GM18498 (cell line): ENCODE measurements around the gene RPP38.

ENCODE experiments used
- ATAC-seq: cut with Tn5 transposase; IDR thresholded peaks from one replicate; pipeline ENCODE4 v1.9.1; 2021; ENCODE audit warnings: mild to moderate bottlenecking, moderate library complexity; ENCODE audit not compliant: unreplicated experiment

The RPP38 gene, protein sequence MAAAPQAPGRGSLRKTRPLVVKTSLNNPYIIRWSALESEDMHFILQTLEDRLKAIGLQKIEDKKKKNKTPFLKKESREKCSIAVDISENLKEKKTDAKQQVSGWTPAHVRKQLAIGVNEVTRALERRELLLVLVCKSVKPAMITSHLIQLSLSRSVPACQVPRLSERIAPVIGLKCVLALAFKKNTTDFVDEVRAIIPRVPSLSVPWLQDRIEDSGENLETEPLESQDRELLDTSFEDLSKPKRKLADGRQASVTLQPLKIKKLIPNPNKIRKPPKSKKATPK

DNA sequence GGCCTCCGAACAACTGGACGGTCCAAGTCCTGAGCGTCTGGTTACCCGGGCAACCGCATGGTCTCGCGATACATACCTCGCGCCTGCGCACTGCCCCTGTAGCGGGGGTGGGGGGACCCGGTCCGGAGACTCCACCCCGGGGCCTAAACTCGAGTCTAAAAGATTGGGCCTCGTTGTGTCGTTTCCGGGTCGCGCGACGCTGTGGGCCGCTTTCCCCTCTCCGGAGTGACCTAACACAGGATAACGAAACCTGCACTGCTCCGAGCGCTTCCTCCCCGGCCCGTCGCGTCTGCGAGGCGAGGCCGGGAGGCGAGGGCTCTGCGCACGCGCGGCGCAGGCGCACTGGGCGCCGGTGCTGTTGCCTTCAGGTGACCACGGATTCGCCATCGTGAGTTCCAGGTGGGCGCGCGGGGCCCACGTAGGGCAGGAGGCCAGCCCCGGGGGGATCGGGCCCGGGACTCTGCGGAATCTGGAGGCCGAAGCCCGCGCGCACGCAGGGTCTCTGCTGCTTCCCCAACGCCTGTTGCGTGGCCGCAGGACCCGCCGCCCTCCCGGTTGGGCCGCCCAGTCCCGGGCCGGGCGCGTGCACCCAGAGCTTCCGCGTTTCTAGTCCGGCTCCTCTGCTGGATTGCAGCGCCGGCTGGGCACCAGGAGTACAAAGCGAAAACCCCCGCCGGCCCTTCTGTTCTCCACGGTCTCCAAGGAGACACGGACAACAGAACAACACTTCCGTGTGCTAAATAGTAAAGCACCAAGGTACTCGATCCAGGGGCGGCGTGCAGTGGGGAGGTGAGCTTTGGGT, at the start of gene RPP38:
TSS of gene RPP38 (plus strand) at position 345 of the 802 bp plus-strand sequence. CDS start 5,960 bp downstream, outside the sequence.
- peak; percentile 87 for ATAC-seq

DNA sequence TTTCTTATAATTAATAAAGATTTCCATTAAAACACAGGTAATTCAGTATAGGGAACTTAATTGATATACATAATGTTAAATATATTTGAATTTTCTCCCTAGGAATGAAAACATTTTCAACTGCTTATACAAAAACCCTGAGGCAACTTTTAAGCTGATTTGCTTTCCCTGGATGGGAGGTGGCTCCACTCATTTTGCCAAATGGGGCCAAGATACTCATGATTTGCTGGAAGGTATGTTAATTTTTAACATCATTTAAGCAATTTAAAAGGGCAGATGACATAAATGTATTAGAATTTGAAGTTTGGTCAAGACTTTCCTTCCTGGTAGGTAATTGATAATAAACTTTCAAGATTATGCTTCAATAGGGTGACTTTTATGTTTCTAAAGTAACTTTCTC, 47.6 kb upstream of the RPP38 start:
- ATAC-seq: no peak

DNA sequence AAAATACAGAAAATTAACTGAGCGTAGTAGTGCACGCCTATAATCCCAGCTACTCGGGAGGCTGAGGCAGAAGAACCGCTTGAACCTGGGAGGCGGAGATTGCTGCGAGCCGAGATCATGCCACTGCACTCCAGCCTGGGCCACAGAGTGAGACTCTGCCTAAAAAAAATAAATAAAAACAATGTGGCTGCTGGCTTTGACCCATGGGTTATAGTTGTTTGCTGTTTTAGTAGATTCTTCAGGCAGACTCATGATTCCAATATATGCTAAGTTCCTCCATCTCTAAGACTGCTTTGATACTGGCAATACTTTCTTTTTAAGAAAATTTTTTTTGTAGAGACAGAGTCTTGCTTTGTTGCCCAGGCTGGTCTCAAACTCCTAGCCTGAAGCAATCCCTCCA, 45.0 kb upstream of the RPP38 start:
- no peak for ATAC-seq

DNA sequence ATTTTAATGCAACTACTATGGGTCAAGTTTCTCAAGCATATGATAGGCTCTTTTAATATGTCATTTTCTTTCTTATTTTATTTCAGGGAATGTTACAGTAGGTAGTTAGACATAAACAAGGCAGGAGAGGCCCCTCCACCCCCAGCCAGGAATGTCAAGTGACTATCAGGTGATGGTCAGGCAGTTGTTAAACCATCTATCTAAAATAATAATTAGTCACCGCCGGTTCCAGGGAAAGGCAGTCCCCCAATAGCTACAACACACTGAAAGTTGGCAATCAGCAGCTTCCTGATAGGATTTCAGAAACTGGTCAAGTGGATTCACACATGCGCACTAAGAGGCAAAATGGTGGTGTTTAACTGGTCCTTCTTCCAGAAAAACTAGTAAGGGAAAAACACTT, 44.1 kb upstream of the RPP38 start:
- ATAC-seq: no peak

DNA sequence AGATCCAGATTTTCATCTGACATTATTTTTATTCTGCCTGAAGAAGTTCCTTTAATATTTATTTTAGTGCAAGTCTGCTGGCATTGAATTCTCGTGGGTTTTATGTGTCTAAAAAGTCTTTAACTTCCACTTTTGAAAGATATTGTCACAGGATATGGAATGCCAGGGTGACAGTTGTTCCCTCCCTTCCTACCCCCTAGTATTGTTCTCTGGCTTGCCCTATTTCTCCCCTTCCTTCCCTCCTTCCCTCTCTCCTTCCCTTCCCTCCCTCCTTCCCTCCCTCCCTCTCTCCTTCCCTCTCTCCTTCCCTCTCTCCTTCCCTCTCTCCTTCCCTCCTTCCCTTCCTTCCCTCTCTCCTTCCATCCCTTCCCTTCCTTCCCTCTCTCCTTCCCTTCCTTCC, 38.5 kb upstream of the RPP38 start:
- no peak for ATAC-seq

DNA sequence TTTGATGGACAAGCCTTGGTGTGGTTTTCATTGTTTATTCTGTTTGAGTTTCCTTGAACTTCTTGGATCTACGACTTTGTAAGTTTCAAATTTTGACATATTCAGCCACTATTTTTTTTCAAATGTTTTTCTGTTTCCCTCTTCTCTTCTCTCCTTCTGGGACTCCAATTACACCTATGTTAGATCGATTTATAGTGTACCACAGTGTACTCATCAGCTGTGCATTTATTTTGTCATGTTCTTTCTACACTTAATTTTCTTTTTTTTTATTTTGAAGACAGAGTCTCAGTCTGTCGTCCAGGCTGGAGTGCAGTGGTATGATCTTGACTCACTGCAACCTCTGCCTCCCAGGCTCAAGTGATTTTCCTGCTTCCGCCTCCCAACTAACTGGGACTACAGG, 37.2 kb upstream of the RPP38 start:
- ATAC-seq: no peak

DNA sequence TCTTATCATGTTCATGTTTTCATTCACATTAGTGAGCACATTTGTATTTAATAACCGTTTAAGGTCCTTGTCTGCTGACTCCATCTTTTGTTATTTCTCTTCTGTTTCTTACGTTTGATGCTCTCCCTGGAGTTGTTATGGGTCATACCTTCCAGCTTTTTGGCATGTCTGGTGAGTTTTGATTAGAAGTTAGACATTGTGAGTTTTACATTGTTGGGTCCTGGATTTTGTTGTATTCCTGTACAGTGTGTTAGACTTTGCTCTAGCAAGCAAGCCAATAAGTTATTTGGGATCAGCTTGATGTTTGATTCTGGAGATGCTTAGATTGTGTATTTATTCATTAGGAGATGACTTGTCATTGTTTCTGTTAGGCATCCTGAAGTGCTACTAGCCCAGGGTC, 36.5 kb upstream of the RPP38 start:
- no peak for ATAC-seq

DNA sequence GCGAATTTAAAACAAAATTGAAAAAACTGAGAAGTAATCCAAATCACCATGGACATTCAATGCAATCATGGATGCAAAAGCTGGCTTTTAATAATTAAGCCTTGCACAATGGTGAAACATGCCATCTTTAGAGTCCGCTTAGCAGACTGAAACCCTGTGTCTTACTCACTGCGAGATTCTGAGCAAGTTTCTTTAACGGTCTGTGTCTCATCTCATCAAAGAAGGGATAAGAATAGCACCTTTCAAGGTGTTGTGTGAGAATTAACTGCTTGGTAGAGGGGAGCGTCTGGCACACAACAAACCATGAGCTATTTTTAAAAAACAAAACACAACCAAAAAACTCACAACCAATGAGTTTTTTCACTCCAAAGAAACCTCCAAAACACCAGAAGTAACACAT, 30.0 kb upstream of the RPP38 start:
- no peak for ATAC-seq

DNA sequence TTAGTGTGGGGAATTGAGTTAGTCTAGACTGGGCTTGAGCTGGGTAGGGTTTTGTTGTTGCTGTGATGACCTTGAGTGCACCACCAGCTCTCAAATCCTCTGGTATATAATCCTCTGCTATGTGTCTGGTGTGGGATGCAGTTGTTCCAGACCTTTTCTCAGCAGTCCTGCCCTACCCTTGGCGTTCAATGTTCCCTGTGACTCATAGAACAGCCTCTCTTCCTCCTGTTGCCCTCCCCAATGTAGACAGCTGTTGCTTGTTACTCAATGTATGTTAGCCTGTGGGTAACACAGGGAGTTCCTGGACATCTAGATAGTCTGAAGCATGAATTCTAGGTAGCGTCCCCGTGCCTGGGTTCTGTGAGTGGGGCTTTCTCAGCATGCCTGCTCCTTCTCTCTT, 28.4 kb upstream of the RPP38 start:
- no peak for ATAC-seq

DNA sequence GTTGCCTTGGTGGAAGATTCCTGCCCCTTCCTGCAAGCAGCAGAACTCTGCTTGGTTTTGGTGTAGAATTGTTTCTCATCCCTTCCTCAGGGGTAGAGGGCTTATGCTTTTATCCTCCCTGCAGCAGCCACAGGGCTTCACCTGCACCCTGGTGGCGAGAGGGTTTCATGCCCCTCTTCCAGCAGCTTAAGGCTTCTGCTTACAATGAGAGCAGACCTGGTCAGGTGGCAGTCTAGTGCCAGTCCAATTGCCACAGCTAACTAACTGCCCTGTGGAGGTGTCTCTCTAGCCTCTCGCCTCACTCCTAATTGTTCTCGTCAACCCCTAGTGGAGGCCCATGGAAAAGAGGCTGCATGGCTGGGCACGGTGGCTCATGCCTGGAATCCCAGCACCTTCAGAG, 27.9 kb upstream of the RPP38 start:
- no peak for ATAC-seq

DNA sequence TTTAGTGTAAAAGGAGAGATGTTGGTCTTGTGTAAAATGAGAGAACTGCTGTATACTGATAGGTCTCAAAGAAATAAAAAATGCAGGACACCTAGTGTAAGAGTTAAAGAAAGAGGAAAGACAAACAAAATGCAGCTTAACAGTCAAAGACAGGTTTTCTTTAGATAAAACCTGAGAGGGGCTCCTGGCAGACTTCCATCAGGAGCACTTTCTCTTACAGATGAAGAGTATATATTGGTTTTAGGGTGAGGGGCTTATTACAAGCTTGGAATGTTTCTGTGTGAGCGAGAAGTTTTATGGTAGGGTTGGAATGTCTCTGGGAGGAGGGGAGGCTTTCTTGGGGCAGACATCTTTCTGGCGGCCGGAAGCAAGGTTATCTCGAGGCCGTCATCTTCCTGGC, 24.8 kb upstream of the RPP38 start:
- ATAC-seq: no peak

DNA sequence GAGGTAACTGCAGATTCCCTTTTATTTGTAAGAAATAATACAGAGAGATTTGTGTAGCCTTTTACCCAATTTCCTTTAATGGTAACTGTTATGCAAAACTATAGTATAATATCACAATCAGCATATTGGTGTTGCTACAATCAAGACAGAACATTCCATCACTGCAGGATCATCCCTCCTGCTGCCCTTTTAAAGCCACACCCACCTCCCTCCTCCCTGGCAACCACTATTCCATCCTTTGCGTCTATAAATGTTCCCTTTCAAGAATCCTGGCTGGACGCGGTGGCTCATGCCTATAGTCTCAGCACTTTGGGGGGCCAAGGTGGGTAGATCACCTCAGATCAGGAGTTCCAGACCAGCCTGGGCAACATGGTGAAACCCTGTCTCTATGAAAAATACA, 21.7 kb upstream of the RPP38 start:
- no peak for ATAC-seq

DNA sequence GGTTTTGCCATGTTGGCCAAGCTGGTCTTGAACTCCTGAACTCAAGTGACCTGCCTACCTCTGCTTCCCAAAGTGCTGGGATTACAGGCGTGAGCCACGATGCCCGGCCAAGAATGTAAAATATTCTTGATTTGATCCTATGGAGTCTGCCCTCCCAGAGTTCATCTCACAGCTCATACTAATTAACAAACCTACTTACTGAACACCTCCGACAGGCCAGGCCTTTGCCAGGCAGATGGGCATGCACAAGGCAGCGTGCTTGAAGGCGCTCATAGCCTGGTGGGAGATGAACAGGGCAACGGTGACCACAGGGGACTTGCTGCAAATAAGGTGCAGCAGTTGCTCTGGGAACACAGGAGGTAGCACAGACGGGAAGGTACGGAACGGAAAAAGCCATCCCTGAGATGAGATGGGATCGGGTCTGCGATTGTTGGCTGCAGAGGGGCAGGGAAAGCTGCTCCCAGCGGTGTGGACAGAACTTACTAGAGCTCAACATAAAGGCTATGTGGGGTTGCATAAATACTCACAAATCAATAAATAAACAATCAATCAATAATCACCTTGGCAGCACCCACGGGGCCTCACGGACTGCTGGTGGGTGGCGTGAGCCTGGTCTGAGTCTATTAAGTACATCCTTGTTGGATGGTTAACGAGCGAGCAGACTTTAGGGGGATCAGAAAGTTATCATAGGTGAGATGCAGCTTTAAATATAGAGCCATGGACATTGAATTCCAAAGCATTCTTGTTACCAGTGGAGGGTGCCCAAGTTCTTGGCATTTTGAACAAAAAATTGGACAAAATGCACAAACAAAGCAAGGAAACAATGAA, 13.3 kb upstream of the RPP38 start:
- no peak for ATAC-seq

DNA sequence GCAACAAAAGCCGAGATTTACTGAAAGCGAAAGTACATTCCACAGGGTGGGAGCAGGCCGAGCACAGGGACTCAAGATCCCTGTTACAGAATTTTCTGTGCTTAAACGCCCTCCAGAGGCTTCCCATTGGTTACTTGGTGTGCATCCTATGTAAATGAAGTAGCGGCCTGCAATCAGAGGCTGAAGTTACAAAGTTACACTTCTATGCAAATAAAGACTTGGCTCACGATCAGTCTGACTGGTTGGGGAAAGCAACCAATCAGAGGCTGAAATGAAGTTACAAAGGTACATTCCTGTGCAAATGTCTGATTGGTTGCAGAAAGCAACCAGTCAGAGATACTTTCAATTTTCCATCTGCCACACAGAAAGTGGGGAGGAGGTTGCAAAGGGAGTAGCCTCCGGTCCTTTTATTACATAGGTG, 12.6 kb upstream of the RPP38 start:
- ATAC-seq: no peak

DNA sequence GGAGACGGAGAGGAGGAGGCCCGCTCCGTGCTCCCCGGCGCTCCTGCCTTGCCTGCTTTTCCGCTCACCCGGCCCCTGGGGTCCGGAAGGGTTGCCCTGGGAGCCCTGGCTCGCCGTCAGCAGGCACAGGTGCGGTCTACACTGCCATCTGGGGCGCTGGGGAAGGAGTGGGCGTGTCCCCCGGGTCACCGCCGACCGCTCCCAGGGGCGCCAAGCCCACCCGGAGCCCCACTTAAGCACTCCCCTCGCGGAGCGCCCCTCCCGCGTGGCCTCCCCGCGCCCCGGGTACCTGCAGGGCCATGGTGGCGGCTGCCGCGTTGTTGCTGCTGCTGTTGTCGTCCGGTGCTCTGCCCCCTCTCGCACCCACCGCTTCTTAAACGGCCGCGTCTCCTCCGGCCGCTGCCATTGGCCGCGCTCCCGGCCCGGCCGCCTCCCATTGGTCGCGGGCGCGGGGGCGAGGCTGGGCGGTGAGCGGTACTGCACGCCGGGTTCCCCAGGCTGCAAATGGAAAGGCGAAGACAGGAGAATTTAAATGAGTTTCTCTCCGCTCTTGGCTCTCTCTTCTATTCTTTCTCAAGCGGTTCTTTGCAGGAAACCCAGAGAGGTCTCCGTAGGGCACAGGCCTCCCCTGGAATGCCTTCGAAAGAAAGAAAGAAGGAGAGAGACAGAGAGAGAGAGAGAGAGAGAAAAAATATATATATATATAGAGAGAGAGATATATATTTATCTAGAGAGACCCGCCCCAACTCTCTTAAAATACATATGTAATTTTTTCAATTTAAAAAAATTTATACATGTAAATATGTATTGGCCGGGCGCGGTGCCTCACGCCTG, 8.5 kb upstream of the RPP38 start, which contains the start of gene ACBD7:
TSS of gene ACBD7 (minus strand) at position 349 of the 834 bp plus-strand sequence. CDS start at position 301, 48 bp downstream.
- peak; percentile 100 for ATAC-seq

DNA sequence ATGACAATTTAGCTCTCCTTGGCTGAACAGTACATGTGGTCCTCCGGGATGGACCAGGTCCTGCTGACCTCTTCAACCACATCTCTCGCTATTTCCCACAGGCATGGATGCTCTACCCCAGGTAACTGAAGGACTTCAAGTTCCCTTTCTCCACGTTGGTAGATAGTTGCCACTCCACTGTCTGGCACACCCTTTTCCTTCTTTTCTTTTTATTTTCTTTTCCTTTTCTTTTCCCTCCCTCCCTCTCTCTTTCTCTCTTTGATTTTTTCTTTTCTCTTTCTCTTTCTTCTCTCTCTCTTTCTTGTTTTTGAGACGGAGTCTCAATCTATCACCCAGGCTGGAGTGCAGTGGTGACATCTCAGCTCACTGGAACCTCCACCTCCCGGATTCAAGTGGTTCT, 5.7 kb upstream of the RPP38 start:
- ATAC-seq: no peak

DNA sequence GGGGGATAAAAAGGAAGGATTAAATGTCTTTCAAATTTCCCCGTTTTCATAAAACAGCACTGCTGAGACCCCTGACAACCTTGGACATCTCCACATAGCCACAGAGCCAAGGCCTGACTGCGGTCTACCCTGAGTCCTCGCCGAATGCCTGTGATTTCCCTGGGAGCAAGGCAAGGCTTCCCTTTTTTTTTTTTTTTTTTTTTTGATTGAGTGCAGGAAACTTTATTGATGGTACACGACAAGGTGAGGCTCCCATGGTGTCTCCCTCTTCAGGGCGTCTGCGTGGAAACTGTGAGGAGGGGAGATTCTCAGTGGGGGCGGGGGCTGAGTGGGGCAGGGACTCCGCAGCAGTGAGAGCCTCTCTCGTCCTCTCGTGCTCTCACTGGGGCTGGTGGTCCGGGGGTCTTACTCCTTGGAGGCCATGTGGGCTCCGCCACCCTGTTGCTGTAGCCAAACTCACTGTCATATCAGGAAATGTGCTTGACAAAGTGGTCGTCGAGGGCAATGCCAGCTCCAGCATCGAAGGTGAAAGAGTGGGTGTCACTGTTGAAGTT, 4.2 kb upstream of the RPP38 start:
- no peak for ATAC-seq

DNA sequence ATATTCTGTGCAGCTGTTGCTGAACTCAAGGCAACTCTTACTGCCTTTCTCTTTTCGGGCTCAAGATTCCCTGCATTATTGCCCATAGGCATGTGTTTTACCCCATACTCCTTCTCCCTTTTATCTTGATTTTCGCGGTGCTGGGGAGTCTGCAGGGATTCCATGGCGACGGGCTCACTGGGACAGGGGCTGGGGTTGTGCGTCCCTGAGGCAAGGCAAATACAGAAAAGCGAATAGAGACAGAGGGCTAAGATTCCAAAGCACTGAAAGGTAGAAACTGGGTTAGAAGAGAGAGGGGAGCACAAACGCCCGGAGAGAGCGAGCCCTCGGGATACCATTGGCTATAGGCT, 519 bp upstream of the RPP38 start:
- ATAC-seq: peak; percentile 16

DNA sequence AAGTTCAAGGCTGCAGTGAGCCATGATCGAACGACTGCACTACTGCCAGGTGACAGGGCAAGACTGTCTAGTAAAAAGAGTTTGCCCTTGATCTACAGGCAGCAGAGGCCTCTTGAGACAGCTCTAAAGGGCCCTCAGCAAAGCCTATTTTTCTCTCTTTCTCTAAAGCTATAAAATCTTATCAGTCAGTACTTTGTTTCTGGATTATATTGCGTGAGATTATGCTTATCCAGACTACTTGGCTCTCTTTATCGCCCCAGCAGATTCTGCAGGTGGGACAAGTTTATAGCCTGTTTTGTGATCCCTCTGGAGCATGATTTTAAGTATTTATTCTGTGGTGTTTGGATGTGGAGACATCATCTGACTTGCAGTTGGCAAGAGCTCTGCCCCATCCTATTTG, 2.7 kb downstream of the RPP38 start:
- ATAC-seq: no peak

DNA sequence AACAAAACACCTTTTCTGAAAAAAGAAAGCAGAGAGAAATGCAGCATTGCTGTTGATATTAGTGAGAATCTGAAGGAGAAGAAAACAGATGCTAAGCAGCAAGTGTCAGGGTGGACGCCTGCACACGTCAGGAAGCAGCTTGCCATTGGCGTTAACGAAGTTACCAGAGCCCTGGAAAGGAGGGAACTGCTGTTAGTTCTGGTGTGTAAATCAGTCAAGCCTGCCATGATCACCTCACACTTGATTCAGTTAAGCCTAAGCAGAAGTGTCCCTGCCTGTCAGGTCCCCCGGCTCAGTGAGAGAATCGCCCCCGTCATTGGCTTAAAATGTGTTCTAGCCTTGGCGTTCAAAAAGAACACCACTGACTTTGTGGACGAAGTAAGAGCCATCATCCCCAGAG, 6.4 kb downstream of the RPP38 start:
- ATAC-seq: no peak
